ENCODE measurements around the gene CSPG4. TPM values are rescaled to one million over a fixed set of nuclear protein-coding genes. Genes with fewer than 3 reads are reported as not detected.
"Not testable (repeated sequence)": the region's sequence is repeated elsewhere in the genome, so short reads cannot be mapped to it uniquely, and the experiment has no call there.

The CSPG4 gene
- total RNA-seq, 1 experiment from 2014 or later = 2.0 TPM

GRCh38 chr15:75736256-75736655 lies 23.6 kb upstream of the CSPG4 start:
- Histone ChIP-seq H4K8ac (replicated peaks; ENCODE audit: insufficient read length, low read depth, low read length) (no peak overlapping the region), H3K27ac (ENCODE audit: insufficient read length, low read depth, low read length) (no peak overlapping the region), H2BK5ac (ENCODE audit: insufficient read length, low read length) (no peak overlapping the region), H2BK12ac (ENCODE audit: insufficient read length, low read depth, low read length) (no peak overlapping the region), H3T11ph (ENCODE audit: low read length) (no peak overlapping the region), H3K9ac (ENCODE audit: extremely low read depth, insufficient read length, low read length) (no peak overlapping the region), H3K23me2 (ENCODE audit: insufficient read length, low read depth, low read length, poor library complexity, severe bottlenecking) (peaks cover 13% of the 10 kb centered on the region), H2BK120ac (ENCODE audit: low read depth, low read length, poor library complexity, severe bottlenecking) (no peak overlapping the region), H3K27me3 (ENCODE audit: insufficient read depth, low read length) (peaks cover 8% of the 10 kb centered on the region; the same call in 1 of the 2 replicates), H3K4me1 (ENCODE audit: insufficient read depth, low read length) (no peaks in the 10 kb centered on the region; the same call in 1 of the 2 replicates), H3K79me2 (ENCODE audit: insufficient read depth, low read length) (no peaks in the 10 kb centered on the region), H2BK15ac (ENCODE audit: low read depth, low read length) (no peak overlapping the region), H3K79me1 (ENCODE audit: insufficient read depth, low read depth, low read length, poor library complexity, severe bottlenecking) (no peaks in the 10 kb centered on the region), H2AFZ (ENCODE audit: low read length) (no peak overlapping the region), H3K18ac (ENCODE audit: insufficient read length, low read depth, low read length) (no peak overlapping the region), H3K56ac (ENCODE audit: insufficient read length, low read depth, low read length) (no peak overlapping the region), H3K23ac (ENCODE audit: insufficient read length, low read depth, low read length) (no peak overlapping the region), H4K5ac (ENCODE audit: insufficient read length, low read depth, low read length) (no peak overlapping the region), H4K91ac (ENCODE audit: insufficient read length, low read depth, low read length) (no peak overlapping the region), H3K4me2 (ENCODE audit: insufficient read depth, insufficient read length, low read length) (no peak overlapping the region), H3K4ac (ENCODE audit: low read depth, low read length) (no peak overlapping the region), H3K9me3 (ENCODE audit: control insufficient read depth, low read depth, low read length) (no peaks in the 10 kb centered on the region), H2BK20ac (ENCODE audit: low read depth, low read length, poor library complexity, severe bottlenecking) (no peak overlapping the region), H4K20me1 (ENCODE audit: control insufficient read depth, insufficient read depth, insufficient read length) (no peaks in the 10 kb centered on the region), H3K14ac (ENCODE audit: insufficient read depth, low read length) (no peak overlapping the region), H2AK5ac (ENCODE audit: insufficient read length, low read length) (no peak overlapping the region)
- peaks cover 34% of the 10 kb centered on the region in 2 experiments for H3K4me1 Mint-ChIP-seq
- H3K27me3 Mint-ChIP-seq (ENCODE audit: low read depth) = peaks cover 24% of the 10 kb centered on the region
- no CpG with 5 or more reads among the region's 8 CpGs for WGBS (ENCODE audit: extremely low coverage, insufficient read length, low lambda C conversion rate)
- DNase-seq = no peak
- H3K36me3 Mint-ChIP-seq (ENCODE audit: insufficient read depth in 1 of 3, low read depth in 3 of 3) = peaks cover 0 to 2% (median 0%) of the 10 kb centered on the region in 3 experiments; a peak in 3 of 7 replicates
- peaks cover 2 to 4% of the 10 kb centered on the region in 2 experiments; a peak in 2 of 5 replicates for H3K9me3 Mint-ChIP-seq
- TF ChIP-seq, protein P1, sequence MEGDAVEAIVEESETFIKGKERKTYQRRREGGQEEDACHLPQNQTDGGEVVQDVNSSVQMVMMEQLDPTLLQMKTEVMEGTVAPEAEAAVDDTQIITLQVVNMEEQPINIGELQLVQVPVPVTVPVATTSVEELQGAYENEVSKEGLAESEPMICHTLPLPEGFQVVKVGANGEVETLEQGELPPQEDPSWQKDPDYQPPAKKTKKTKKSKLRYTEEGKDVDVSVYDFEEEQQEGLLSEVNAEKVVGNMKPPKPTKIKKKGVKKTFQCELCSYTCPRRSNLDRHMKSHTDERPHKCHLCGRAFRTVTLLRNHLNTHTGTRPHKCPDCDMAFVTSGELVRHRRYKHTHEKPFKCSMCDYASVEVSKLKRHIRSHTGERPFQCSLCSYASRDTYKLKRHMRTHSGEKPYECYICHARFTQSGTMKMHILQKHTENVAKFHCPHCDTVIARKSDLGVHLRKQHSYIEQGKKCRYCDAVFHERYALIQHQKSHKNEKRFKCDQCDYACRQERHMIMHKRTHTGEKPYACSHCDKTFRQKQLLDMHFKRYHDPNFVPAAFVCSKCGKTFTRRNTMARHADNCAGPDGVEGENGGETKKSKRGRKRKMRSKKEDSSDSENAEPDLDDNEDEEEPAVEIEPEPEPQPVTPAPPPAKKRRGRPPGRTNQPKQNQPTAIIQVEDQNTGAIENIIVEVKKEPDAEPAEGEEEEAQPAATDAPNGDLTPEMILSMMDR (conservative IDR thresholded peaks at IDR 0.05) = no peak
- no peak overlapping the region for H3K27ac Mint-ChIP-seq
- H3K4me3 Mint-ChIP-seq = peak overlapping the region in 1 of 2 experiments; percentile 27; a peak in 1 of 5 replicates

DNA sequence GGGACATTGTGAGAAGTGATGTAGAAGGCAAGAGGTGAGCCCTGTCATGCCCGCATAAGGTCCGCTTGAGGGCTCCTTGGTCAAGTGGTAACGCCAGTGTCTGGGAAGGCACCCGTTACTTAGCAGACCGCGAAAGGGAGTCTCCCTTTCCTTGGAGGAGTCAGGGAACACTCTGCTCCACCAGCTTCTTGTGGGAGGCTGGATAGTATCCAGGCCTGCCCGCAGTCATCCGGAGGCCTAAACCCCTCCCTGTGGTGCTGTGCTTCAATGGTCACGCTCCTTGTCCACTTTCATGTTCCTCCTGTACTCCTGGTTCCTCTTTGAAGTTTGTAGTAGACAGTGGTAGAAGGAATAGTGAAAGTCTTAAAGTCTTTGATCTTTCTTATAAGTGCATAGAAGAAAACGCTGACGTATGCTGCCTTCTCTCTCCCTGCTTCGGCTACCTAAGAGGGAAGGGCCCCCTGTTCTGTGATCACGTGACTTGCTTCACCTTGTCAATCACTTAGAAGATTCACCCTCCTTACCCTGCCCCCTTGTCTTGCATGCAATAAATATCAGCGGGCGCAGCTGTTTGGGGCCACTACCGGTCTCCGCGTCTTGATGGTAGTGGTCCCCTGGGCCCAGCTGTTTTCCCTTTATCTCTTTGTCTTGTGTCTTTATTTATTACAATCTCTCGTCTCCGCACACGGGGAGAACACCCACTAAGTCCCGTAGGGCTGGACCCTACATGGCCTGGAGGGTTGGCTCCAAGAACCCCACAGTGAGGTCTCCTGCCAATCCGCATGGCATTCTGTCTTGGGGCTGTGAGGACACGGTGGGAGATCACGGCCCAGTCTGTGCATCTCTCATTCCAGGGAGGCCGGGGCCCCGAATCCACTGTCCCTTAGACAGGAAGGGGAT lies 22.5 kb upstream of the CSPG4 start:
- H3K79me1 ChIP-seq (ENCODE audit: insufficient read depth, low read depth, low read length, poor library complexity, severe bottlenecking); H4K20me1 ChIP-seq (ENCODE audit: control insufficient read depth, insufficient read depth, insufficient read length); H3K9ac ChIP-seq (ENCODE audit: extremely low read depth, insufficient read length, low read length); H3K27ac ChIP-seq (ENCODE audit: insufficient read length, low read depth, low read length); H4K5ac ChIP-seq (ENCODE audit: insufficient read length, low read depth, low read length); H3K56ac ChIP-seq (ENCODE audit: insufficient read length, low read depth, low read length); H4K91ac ChIP-seq (ENCODE audit: insufficient read length, low read depth, low read length); H2BK120ac ChIP-seq (ENCODE audit: low read depth, low read length, poor library complexity, severe bottlenecking); H3K4ac ChIP-seq (ENCODE audit: low read depth, low read length); H2AFZ ChIP-seq (ENCODE audit: low read length); H3K9me3 ChIP-seq (ENCODE audit: control insufficient read depth, low read depth, low read length); H3K14ac ChIP-seq (ENCODE audit: insufficient read depth, low read length); H2BK20ac ChIP-seq (ENCODE audit: low read depth, low read length, poor library complexity, severe bottlenecking); H3K9me3 Mint-ChIP-seq; H3K27me3 ChIP-seq (ENCODE audit: insufficient read depth, low read length); H3K36me3 Mint-ChIP-seq (ENCODE audit: insufficient read depth in 1 of 3, low read depth in 3 of 3); H3K4me2 ChIP-seq (ENCODE audit: insufficient read depth, insufficient read length, low read length); H2BK15ac ChIP-seq (ENCODE audit: low read depth, low read length); DNase-seq; H2AK5ac ChIP-seq (ENCODE audit: insufficient read length, low read length); H4K8ac ChIP-seq (replicated peaks; ENCODE audit: insufficient read length, low read depth, low read length); H3K18ac ChIP-seq (ENCODE audit: insufficient read length, low read depth, low read length); H3K4me1 ChIP-seq (ENCODE audit: insufficient read depth, low read length); H3T11ph ChIP-seq (ENCODE audit: low read length); H3K23ac ChIP-seq (ENCODE audit: insufficient read length, low read depth, low read length); H2BK12ac ChIP-seq (ENCODE audit: insufficient read length, low read depth, low read length); H2BK5ac ChIP-seq (ENCODE audit: insufficient read length, low read length); H3K79me2 ChIP-seq (ENCODE audit: insufficient read depth, low read length): not testable (repeated sequence)
- WGBS (ENCODE audit: extremely low coverage, insufficient read length, low lambda C conversion rate) = no CpG with 5 or more reads among the region's 27 CpGs
- H3K23me2 ChIP-seq (ENCODE audit: insufficient read length, low read depth, low read length, poor library complexity, severe bottlenecking) = peaks cover 13% of the 10 kb centered on the region
- peak overlapping the region in 1 of 3 experiments; percentile 79; a peak in 2 of 7 replicates for H3K27ac Mint-ChIP-seq
- H3K4me1 Mint-ChIP-seq = peaks cover 34 to 36% of the 10 kb centered on the region in 2 experiments
- peak overlapping the region in 1 of 2 experiments; percentile 35; a peak in 1 of 5 replicates for H3K4me3 Mint-ChIP-seq
- peaks cover 18% of the 10 kb centered on the region for H3K27me3 Mint-ChIP-seq (ENCODE audit: low read depth)

All from H9 (cell line).